Measurements from ENCODE around the gene LTBP3.

Gene LTBP3

DNA sequence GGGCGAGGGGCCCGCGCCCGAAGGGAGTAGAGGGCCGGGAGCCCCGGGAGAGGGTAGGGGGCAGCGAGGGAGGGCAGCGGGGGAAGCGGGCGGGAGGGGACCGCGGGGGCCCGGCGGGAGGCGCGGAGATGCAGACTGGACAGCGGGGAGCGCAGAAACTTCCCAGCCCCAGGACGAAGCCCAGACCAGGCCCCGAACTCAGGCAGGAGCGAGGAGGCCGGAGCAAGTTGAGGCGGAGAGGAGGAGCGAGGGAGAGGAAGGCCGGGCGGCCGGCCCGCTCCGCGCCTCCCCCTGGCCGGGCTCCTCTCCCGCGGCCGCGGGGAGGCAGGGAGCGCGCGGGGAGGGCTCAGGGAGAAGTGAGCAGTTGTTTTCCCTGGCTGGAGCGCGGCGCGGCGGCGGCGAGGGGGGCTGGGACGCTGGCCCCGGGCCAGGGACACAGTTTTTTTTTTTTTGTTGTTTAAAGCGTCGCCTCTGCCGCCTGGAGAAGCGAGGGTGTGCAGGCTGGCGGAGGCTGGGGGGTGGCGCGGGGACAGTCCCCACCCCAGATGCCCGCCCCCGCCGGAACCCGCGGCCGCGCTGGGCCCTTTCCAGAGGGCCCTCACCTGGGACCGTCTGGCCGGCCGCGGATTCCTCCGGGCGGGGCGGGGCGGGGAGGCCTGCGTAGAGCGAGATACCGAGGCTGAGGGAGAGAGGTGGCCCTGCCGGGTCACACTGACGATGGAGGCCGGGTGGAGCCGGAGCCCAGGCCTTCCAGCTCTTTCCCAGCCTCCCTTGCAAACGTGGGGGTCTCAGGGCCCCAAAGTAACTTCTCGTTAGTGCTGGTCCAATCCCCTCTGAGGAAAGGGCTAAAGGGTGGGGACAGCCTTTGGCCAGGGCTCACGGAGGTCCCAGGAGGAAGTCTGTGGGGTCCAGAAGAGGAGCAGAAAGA lies at the start of gene LTBP3:
Gene LTBP3, minus strand, starts transcription at position 358 of the 928 bp plus-strand sequence. CDS start 400 bp downstream, outside the sequence.
- DNase-seq (ENCODE audit: extremely low spot score) = peak; percentile 72
- POLR2A ChIA-PET = no interaction called here
- CTCF ChIA-PET = interaction anchor here (3.9 to 9.4 kb wide), 2 partner anchors 12 to 16 kb away, joined by 24 to 86 read pairs; partner anchors contain the start of gene ZNRD2
- TF ChIP-seq, protein P1, sequence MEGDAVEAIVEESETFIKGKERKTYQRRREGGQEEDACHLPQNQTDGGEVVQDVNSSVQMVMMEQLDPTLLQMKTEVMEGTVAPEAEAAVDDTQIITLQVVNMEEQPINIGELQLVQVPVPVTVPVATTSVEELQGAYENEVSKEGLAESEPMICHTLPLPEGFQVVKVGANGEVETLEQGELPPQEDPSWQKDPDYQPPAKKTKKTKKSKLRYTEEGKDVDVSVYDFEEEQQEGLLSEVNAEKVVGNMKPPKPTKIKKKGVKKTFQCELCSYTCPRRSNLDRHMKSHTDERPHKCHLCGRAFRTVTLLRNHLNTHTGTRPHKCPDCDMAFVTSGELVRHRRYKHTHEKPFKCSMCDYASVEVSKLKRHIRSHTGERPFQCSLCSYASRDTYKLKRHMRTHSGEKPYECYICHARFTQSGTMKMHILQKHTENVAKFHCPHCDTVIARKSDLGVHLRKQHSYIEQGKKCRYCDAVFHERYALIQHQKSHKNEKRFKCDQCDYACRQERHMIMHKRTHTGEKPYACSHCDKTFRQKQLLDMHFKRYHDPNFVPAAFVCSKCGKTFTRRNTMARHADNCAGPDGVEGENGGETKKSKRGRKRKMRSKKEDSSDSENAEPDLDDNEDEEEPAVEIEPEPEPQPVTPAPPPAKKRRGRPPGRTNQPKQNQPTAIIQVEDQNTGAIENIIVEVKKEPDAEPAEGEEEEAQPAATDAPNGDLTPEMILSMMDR (IDR thresholded peaks at IDR 0.05; ENCODE audit: control extremely low read depth, extremely low read depth, low read depth, missing control alignments) = no peak

DNA sequence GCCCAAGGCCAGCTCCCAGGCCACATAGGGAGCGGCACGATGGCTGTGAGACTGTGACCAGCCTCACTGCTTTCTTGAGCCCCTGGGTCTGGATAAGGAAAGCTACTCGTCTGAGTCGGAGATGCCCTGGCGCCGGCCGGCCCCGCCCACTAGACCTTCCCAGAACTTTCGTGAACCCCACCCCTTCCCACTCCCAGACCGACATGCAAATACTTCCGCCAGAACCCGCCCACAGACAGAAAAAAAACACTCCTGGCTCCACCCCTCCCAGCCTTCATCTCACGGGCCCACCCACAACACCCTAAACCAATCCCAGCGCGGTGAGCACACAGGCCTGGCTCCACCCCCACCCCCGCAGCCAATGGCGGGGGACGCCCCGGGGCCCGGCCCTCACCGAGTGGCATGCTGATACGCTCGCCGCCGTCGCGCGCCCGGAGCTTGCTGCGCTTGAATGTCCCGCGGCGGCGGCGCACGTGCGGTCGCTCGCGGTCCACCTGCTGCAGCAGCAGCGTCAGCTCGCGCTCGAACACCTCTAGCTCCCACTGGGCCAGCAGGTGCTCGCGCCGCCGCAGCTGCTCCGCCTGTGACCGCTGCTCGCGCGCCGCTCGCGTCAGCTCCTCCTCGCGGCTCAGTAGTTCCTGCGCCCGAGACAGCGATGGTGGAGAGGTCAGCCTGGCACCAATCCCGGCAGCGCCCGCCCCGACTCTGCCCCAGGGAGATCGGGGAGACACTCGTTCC lies 48.9 kb upstream of the LTBP3 start:
- TF ChIP-seq, protein P1 (IDR thresholded peaks at IDR 0.05; ENCODE audit: control extremely low read depth, extremely low read depth, low read depth, missing control alignments) = no peak
- POLR2A ChIA-PET = no interaction called here
- CTCF ChIA-PET = interaction anchor here (1.2 to 24.8 kb wide), 3 partner anchors 9 to 22 kb away, joined by 3 to 351 read pairs (median 4); partner anchors contain the start of genes EHBP1L1 and KCNK7
- DNase-seq (ENCODE audit: extremely low spot score) = no peak

DNA sequence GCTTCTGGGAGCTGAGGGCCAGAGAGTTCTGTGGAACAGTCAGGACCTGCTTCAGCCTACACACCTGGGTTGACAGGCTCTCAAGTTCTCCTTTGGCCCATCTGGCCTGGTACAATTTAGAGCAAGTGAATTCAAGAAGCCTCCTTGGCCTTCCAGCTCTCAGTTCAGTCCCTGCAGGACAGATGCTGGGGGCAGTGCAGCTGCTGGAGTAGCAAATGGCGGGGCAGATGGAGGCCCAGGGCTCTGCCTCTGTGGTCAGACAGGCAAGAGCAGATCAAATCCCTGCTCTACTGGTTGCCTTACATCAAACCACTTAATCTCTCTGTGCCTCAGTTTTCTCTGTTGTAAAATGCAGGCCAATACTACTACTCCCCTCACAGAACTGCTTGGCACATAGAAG lies 46.1 kb upstream of the LTBP3 start:
- CTCF ChIA-PET = interaction anchor here (1.4 to 24.8 kb wide), 5 partner anchors 9 to 63 kb away, joined by 3 to 351 read pairs (median 6); partner anchors contain the start of genes EHBP1L1 and KCNK7
- POLR2A ChIA-PET = interaction anchor here (0.6 kb wide), 4 partner anchors 99 to 290 kb away, joined by 3 to 10 read pairs (median 6); partner anchors contain the start of gene CDC42EP2

DNA sequence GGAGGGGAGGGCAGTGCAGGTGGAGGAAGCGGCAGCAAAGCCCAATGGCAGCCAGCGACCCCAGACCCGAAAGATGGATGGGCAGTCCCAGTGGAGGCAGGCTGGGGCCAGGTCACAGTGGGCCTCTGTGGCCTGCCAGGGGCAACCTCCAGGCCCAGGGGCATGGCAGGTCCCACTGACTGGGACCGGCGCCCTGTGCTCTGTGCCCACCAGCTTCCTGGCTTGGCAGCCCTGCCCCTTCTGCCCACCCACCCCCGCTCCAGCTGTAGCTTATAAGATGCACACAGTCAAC lies 41.7 kb upstream of the LTBP3 start:
- TF ChIP-seq, protein P1 (IDR thresholded peaks at IDR 0.05; ENCODE audit: control extremely low read depth, extremely low read depth, low read depth, missing control alignments) = no peak
- ChIA-PET POLR2A (interaction anchor here (0.5 to 1.5 kb wide), 2 partner anchors 9 to 117 kb away, joined by 3 to 6 read pairs; no protein-coding TSS in a partner anchor), CTCF (interaction anchor here (0.8 to 24.8 kb wide), 3 partner anchors 14 to 59 kb away, joined by 4 to 351 read pairs (median 8); partner anchors contain the start of genes EHBP1L1, KCNK7 and PCNX3)
- DNase-seq (ENCODE audit: extremely low spot score) = no peak

More for the DNA sequence above, 46.1 kb upstream of the LTBP3 start:
- TF ChIP-seq, protein P1 (IDR thresholded peaks at IDR 0.05; ENCODE audit: control extremely low read depth, extremely low read depth, low read depth, missing control alignments) = no peak
- no peak for DNase-seq (ENCODE audit: extremely low spot score)

DNA sequence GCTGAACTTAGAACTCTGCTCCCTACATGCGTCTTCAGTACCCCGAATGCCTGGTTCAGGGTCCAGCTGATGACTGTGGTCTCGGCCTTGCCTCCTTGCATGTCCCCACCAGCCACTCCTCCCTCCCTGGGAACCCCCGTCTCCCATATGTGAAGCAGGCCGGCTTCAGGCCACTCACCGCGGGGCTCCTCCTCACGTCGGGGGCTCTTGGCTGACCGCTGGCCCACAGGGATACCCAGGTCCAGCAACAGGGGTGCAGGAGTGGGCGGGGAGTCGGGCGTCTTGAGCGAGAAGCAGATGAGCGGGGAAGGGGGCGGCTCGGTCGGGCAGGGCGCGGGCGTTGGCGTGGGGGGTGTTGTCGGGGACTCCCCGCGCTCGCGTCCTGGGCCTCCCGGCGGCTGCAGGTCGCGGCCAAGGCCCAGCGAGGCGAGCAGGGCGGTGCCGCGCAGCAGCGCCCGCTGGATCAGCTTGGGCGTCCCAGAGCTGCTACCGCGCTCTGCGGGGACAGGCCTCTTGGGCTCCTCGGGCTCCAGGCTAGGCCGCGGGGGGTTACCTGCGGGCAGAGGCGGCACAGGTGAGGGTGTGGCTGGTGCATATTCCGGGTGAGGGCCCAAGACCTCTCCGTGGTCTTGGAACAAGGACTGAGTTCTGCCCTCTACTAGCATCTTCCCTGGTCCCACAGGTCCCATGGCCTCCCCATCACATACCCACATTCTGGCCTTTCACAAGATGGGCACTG lies 41.2 kb upstream of the LTBP3 start:
- no peak for DNase-seq (ENCODE audit: extremely low spot score)
- CTCF ChIA-PET = interaction anchor here (1.5 to 24.8 kb wide), 3 partner anchors 10 to 58 kb away, joined by 5 to 351 read pairs (median 8); partner anchors contain the start of genes EHBP1L1 and KCNK7
- POLR2A ChIA-PET = interaction anchor here (0.5 to 1.6 kb wide), 3 partner anchors 10 to 116 kb away, joined by 3 to 6 read pairs (median 6); no protein-coding TSS in a partner anchor
- TF ChIP-seq, protein P1 (IDR thresholded peaks at IDR 0.05; ENCODE audit: control extremely low read depth, extremely low read depth, low read depth, missing control alignments) = no peak
